A549 (cell line): ENCODE data around the gene TNKS2. TPM values are rescaled to one million over a fixed set of nuclear protein-coding genes. Genes with fewer than 3 reads are reported as not detected.

Experiments
- ATAC-seq, 2 experiments: fragments of 200-7000 bp in 1 of 2; fragments of >200 bp in 1 of 2; cut with Nextera tagmentation in 1 of 2; cut with Tn5 transposase in 1 of 2; 3 replicates each; pipeline versions ENCODE4 v1.8.0 to v1.9.1; 2018 to 2020; ENCODE audit warnings: mild to moderate bottlenecking in 1 of 2, moderate library complexity in 1 of 2
- CTCF ChIA-PET: fragments of 300-600 bp; sonication (Branson Sonifier 250); formaldehyde crosslinking; extraction: SDS; loops from one replicate; lab custom pipeline; 2021; ENCODE audit warnings: antibody characterized with exemption, inconsistent platforms; lab: Yijun Ruan, JAX
- POLR2A ChIA-PET: fragments of 350-600 bp; formaldehyde crosslinking; extraction: SDS; loops from one replicate; lab custom pipeline; 2021; ENCODE audit warnings: antibody characterized with exemption, inconsistent platforms; lab: Yijun Ruan, JAX
- DNase-seq, 2 experiments: peaks; one replicate each; pipeline versions ENCODE4 v3.0.0 to v3.0.0-alpha.2; 2011 to 2016; ENCODE audit warnings: low read depth in 1 of 2, low spot score in 1 of 2
- FAIRE-seq: peaks from 2 replicates; lab custom pipeline; 2011; peaks lifted over from hg19 to GRCh38; lab: Jason Lieb, UNC
- H3K27ac ChIP-seq, 2 experiments: fragments of >200 bp; sonication (Bioruptor Twin); formaldehyde crosslinking; 3 replicates each; pipeline ENCODE4 v1.5.1; 2016 to 2017
- H3K4me1 ChIP-seq: fragments of >200 bp; sonication (Bioruptor Twin); formaldehyde crosslinking; 3 replicates; pipeline ENCODE4 v1.6.1; 2016
- H3K4me2 ChIP-seq: fragments of >200 bp; sonication (Bioruptor Twin); formaldehyde crosslinking; 3 replicates; pipeline ENCODE4 v1.6.1; 2016
- H3K4me3 ChIP-seq: fragments of >200 bp; sonication (Bioruptor Twin); formaldehyde crosslinking; 3 replicates; pipeline ENCODE4 v1.5.1; 2016
- H3K9me3 ChIP-seq: fragments of >200 bp; sonication (Bioruptor Twin); formaldehyde crosslinking; 3 replicates; pipeline ENCODE4 v1.6.1; 2016
- BHLHE40 ChIP-seq: IDR thresholded peaks from 2 replicates; pipeline ENCODE4 v1.6.1; 2012; ENCODE audit warnings: low read depth, low read length, inconsistent platforms
- CBX8 ChIP-seq: fragments of 200-600 bp; sonication (generic); IDR thresholded peaks from 2 replicates; pipeline ENCODE4 v1.6.1; 2016
- CEBPB ChIP-seq, 2 experiments: fragments of >200 bp in 1 of 2; sonication (Bioruptor Twin) in 1 of 2; formaldehyde crosslinking in 1 of 2; IDR thresholded peaks; 2 replicates each; pipeline ENCODE4 v1.6.1; 2012 to 2016
- EHMT2 ChIP-seq: fragments of 200-600 bp; sonication (generic); IDR thresholded peaks from 2 replicates; pipeline ENCODE4 v1.6.1; 2016; ENCODE audit warnings: antibody characterized with exemption, low read depth, mild to moderate bottlenecking, moderate library complexity
- FOSL2 ChIP-seq, 2 experiments: fragments of 450-650 bp in 1 of 2; fragments of >200 bp in 1 of 2; sonication (Bioruptor Twin) in 1 of 2; formaldehyde crosslinking; IDR thresholded peaks; 2 replicates each; pipeline versions ENCODE4 v1.5.0 to v1.6.1; 2016 to 2020; ENCODE audit warnings: mild to moderate bottlenecking in 1 of 2, moderate library complexity in 1 of 2
- JUN ChIP-seq, 2 experiments: fragments of >200 bp; sonication (Bioruptor Twin); formaldehyde crosslinking; IDR thresholded peaks; 2 replicates in 1 of 2; 3 replicates in 1 of 2; pipeline ENCODE4 v1.6.1; 2016 to 2017
- KDM1A ChIP-seq: fragments of 200-600 bp; sonication (generic); IDR thresholded peaks from 2 replicates; pipeline ENCODE4 v1.6.1; 2016; ENCODE audit warnings: low read depth, mild to moderate bottlenecking
- MAFK ChIP-seq: fragments of 450-650 bp; IDR thresholded peaks from 2 replicates; pipeline ENCODE4 v1.6.1; 2014; ENCODE audit not compliant: partially characterized antibody
- MAZ ChIP-seq: fragments of 150-350 bp; IDR thresholded peaks from 2 replicates; pipeline ENCODE4 v1.6.1; 2014; ENCODE audit warnings: antibody characterized with exemption, low read depth, low read length, borderline replicate concordance
- NFE2L2 ChIP-seq: fragments of 150-350 bp; conservative IDR thresholded peaks from 2 replicates; pipeline ENCODE4 v1.6.1; 2014; ENCODE audit warnings: low read length
- NR3C1 ChIP-seq: fragments of >200 bp; sonication (Bioruptor Twin); formaldehyde crosslinking; IDR thresholded peaks from 3 replicates; pipeline ENCODE4 v1.6.1; 2017
- POLR2A ChIP-seq: IDR thresholded peaks from 2 replicates; pipeline ENCODE4 v1.6.1; 2012; ENCODE audit warnings: mild to moderate bottlenecking, low read length
- RAD21 ChIP-seq, 2 experiments: fragments of >200 bp in 1 of 2; sonication (Bioruptor Twin) in 1 of 2; formaldehyde crosslinking in 1 of 2; IDR thresholded peaks in 1 of 2; conservative IDR thresholded peaks in 1 of 2; 2 replicates in 1 of 2; 3 replicates in 1 of 2; pipeline ENCODE4 v1.6.1; 2012 to 2018; ENCODE audit warnings: inconsistent platforms in 1 of 2
- SREBF2 ChIP-seq: fragments of 450-650 bp; IDR thresholded peaks from 2 replicates; pipeline ENCODE4 v1.6.1; 2014; ENCODE audit warnings: mild to moderate bottlenecking, moderate library complexity
- ZFP36 ChIP-seq: fragments of 450-650 bp; IDR thresholded peaks from 2 replicates; pipeline ENCODE4 v1.6.1; 2014; ENCODE audit warnings: borderline replicate concordance; ENCODE audit not compliant: partially characterized antibody
- ZNF302 ChIP-seq: fragments of 250-450 bp; sonication (Bioruptor Pico); IDR thresholded peaks from 2 replicates; pipeline ENCODE4 v1.9.0; 2021; ENCODE audit warnings: inconsistent platforms, mild to moderate bottlenecking, moderate library complexity
- WGBS: methylation state at CpG from one replicate; pipeline ENCODE4 v1.1.6; 2017; ENCODE audit errors: missing lambda C conversion rate; 5-methylcytosine and 5-hydroxymethylcytosine counted together
- polyA plus RNA-seq, 4 experiments: library from polyadenylated mRNA; depleted of rRNA in 3 of 4; stranded (reverse); fragments of >200 nt; fragmentation: RNase III in 1 of 4; extraction: RNeasy Plus Mini Kit Qiagen cat#74134 plus additional on column Dnase treatment in 1 of 4; gene quantifications; 2 replicates in 3 of 4; 3 replicates in 1 of 4; pipeline ENCODE4 v1.2.3, GENCODE V29; 2011 to 2017
- TF ChIP-seq, protein P1 (sequence below): IDR thresholded peaks from 2 replicates; pipeline ENCODE4 v1.6.1; 2012
- TF ChIP-seq, protein P2 (sequence below): fragments of >200 bp; sonication (Bioruptor Twin); formaldehyde crosslinking; IDR thresholded peaks from 3 replicates; pipeline ENCODE4 v1.5.1; 2016
- TF ChIP-seq, protein P3 (sequence below): IDR thresholded peaks from 2 replicates; pipeline ENCODE4 v1.6.1; 2012

The TNKS2 gene
- polyA plus RNA-seq, 2 of the 4 experiments (the other 2 are of a cell fraction): 20.6 to 45.3 TPM

GRCh38 chr10:91768123-91768522 is 30.1 kb upstream of the TNKS2 start:
- FAIRE-seq: no peak
- no peak for DNase-seq
- Histone ChIP-seq H3K27ac (no peak overlapping the region), H3K4me1 (no peaks in the 10 kb centered on the region), H3K9me3 (no peaks in the 10 kb centered on the region), H3K4me3 (no peak overlapping the region)
- 65% methylated on average over 3 of the region's 3 CpGs for WGBS
- CTCF ChIA-PET: interaction anchor here (2.0 to 2.4 kb wide), 2 partner anchors 8 to 10 kb away, joined by 5 to 18 read pairs; no protein-coding TSS in a partner anchor
- TF ChIP-seq ZNF302 (CRISPR knock-in tag) (no peak), SREBF2 (no peak), CEBPB (IDR thresholded peaks at IDR 0.05) (0 out of 4 replicates have a peak, but pooled peaks of 1 of the 2 experiments have one; percentile 26), BHLHE40 (no peak), ZFP36 (no peak), JUN (IDR thresholded peaks at IDR 0.05) (no peak), RAD21 (conservative IDR thresholded peaks at IDR 0.05 in 1 of 2, IDR thresholded peaks at IDR 0.05 in 1 of 2) (no peak), EHMT2 (no peak), FOSL2 (IDR thresholded peaks at IDR 0.05) (no peak), FOSL2 (CRISPR knock-in tag; IDR thresholded peaks at IDR 0.05) (peak; percentile 41; the same call in 1 of the 2 replicates), MAFK (no peak), POLR2A (no peak), MAZ (no peak), NFE2L2 (no peak), NR3C1 (no peak)
- TF ChIP-seq, protein P1, sequence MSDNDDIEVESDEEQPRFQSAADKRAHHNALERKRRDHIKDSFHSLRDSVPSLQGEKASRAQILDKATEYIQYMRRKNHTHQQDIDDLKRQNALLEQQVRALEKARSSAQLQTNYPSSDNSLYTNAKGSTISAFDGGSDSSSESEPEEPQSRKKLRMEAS: no peak
- TF ChIP-seq, protein P2, sequence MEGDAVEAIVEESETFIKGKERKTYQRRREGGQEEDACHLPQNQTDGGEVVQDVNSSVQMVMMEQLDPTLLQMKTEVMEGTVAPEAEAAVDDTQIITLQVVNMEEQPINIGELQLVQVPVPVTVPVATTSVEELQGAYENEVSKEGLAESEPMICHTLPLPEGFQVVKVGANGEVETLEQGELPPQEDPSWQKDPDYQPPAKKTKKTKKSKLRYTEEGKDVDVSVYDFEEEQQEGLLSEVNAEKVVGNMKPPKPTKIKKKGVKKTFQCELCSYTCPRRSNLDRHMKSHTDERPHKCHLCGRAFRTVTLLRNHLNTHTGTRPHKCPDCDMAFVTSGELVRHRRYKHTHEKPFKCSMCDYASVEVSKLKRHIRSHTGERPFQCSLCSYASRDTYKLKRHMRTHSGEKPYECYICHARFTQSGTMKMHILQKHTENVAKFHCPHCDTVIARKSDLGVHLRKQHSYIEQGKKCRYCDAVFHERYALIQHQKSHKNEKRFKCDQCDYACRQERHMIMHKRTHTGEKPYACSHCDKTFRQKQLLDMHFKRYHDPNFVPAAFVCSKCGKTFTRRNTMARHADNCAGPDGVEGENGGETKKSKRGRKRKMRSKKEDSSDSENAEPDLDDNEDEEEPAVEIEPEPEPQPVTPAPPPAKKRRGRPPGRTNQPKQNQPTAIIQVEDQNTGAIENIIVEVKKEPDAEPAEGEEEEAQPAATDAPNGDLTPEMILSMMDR: no peak
- TF ChIP-seq, all 56 proteins: peak for 2
- POLR2A ChIA-PET: interaction anchor here (0.9 to 1.4 kb wide), 2 partner anchors 30 to 156 kb away, joined by 3 to 4 read pairs; partner anchors contain the start of genes BTAF1 and TNKS2
- no peak overlapping the region for H3K4me2 ChIP-seq
- no peak for ATAC-seq

DNA sequence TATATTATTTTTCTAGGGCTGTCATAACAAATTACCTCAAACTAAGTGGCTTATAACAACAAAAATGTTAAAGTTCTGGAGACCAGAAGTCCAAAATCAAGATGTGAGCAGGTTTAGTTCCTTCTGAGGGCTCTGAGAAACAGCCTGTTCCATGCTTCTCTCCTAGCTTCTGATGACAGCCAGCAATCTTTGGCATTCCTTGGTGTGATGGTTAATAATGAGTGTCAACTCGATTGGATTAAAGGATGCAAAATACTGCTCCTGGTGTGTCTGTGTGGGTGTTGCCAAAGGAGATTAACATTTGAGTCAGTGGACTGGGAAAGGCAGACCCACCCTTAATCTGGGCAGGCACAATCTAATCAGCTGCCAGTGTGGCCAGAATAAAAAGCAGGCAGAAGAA is 26.3 kb upstream of the TNKS2 start:
- Histone ChIP-seq H3K9me3 (no peaks in the 10 kb centered on the region), H3K4me1 (no peaks in the 10 kb centered on the region), H3K4me3 (no peak overlapping the region), H3K4me2 (no peak overlapping the region), H3K27ac (no peak overlapping the region)
- WGBS: 0% methylated on average over 1 of the region's 1 CpG
- FAIRE-seq: no peak
- ChIA-PET POLR2A (no interaction called here), CTCF (interaction anchor here (0.9 kb wide), 1 partner anchor 141 kb away, joined by 3 read pairs; no protein-coding TSS in a partner anchor)
- DNase-seq: no peak
- TF ChIP-seq KDM1A (no peak), CBX8 (no peak)
- no peak for ATAC-seq

GRCh38 chr10:91772461-91772860 is 25.8 kb upstream of the TNKS2 start:
- ChIA-PET CTCF (no interaction called here), POLR2A (no interaction called here)
- no peak overlapping the region for H3K4me2 ChIP-seq
- no peaks in the 10 kb centered on the region for H3K4me1 ChIP-seq
- 30% methylated on average over 2 of the region's 2 CpGs for WGBS
- ATAC-seq (no peak), DNase-seq (no peak), FAIRE-seq (no peak)
- H3K4me3 ChIP-seq: no peak overlapping the region
- TF ChIP-seq, protein P3, sequence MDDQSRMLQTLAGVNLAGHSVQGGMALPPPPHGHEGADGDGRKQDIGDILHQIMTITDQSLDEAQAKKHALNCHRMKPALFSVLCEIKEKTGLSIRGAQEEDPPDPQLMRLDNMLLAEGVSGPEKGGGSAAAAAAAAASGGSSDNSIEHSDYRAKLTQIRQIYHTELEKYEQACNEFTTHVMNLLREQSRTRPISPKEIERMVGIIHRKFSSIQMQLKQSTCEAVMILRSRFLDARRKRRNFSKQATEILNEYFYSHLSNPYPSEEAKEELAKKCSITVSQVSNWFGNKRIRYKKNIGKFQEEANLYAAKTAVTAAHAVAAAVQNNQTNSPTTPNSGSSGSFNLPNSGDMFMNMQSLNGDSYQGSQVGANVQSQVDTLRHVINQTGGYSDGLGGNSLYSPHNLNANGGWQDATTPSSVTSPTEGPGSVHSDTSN: no peak
- H3K9me3 ChIP-seq: no peaks in the 10 kb centered on the region
- H3K27ac ChIP-seq: no peak overlapping the region
